HG02610 (cell line): ENCODE measurements around the gene PDLIM4.

Experiments
- ATAC-seq: cut with Tn5 transposase; IDR thresholded peaks from one replicate; pipeline ENCODE4 v1.9.1; 2021; ENCODE audit warnings: mild to moderate bottlenecking, moderate library complexity; ENCODE audit not compliant: unreplicated experiment

The PDLIM4 gene

DNA sequence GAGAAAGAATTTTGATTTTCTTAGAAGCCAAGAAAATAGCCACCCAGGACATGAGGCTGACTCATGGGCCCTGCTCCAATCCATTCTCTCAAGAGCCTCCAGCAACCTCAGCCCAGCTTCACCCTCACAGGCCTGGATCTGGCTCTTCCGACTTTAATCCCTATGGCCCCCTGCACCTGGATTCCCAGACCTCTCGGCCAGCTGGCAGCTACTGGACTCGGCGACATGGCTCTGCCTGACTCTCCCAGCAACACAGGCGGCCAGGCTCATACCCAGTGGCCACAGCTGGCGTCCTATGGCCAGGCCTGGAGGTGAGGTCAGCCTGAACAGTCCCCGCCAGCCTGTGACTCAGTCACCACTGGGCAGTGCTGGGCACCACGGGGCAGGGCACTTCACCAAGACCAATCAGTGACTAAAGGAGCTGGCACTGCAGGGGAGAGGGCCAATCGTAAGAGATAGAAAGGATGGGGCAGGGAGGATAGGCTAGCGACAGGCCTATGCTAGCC lies 6.2 kb upstream of the PDLIM4 start:
- no peak for ATAC-seq

DNA sequence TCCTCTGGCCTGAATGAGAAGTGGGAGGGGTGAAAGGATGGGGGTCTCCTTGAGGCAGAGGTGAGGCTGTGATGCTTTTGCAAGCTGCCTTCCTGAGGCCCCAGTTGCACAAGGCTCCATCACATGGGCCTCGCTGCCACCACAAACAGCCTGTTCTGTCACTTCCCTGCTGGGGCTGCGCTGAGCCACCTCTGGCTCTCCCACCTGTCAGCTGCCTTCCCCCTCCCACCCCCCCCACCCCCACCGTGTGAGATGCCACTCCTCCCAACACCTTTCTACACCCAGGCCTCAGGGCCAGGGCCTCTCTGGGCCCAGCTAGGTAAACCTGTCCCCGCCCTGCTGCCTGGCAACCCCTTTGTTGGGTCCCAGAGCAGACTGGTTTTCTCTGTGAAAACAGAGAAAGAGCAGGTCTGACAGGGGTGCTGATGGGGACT lies 4.5 kb upstream of the PDLIM4 start:
- ATAC-seq = no peak

GRCh38 chr5:132253452-132254320 lies 3.8 kb upstream of the PDLIM4 start:
- no peak for ATAC-seq

GRCh38 chr5:132254321-132254977 lies 3.0 kb upstream of the PDLIM4 start:
- no peak for ATAC-seq

- ATAC-seq = no peak
Measured at GRCh38 chr5:132256086-132256782, 1.3 kb upstream of the PDLIM4 start.

DNA sequence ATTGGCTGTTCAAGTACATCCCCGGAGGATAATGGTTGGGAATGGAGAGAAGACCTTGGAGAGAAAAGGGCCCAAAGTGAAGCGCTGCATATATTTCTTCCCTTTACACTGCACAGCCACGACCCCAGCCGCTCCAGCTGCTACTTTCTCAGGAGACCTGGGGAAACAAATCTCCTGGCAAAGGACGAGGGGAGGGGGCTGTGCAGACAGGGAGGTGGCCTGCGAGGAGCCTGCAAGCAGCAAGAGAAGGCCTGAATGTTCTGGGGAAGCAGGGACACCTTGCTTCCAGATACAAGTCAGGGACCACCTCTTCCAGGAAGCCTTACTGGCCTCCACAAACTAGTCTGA lies 739 bp upstream of the PDLIM4 start:
- no peak for ATAC-seq

GRCh38 chr5:132258102-132259068 lies 889 bp downstream of the PDLIM4 start:
- no peak for ATAC-seq

DNA sequence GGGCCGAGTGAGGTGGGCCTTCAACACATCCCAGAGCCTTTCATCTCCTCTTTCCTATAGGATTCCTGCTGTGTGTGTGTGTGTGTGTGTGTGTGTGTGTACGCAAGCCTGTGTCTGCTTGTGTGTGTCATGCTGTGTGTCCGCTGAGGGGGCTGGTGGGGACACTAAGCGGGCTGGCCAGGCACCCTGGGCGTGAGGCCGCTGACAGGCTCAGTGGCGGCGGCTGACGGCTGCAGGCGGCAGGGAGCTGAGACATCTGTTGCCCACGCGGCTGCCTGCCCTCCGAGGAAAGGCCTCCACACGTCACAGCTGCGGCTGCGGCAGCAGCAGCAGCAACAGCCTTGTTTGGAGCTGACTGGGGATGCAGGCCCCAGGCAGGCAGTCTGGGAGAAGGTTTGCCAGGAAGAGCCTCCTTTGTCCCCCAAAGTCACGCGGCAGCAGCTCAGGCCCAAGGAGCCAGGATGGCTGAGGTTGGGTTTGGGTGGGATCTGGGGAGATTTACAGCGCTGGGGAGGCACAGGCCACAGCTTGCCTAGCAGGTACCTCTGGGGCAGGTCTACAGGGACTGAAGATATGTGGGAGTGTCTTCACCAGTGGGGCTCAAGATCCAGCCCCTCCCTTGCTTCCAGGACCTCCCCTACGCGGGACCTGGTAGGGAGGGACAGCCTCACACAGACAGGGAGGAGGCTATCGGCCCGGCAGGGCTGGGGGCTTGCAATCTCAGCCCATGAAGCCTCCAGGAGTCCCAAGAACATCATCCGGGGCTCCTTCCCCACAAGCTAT lies 1.8 kb downstream of the PDLIM4 start:
- ATAC-seq = no peak

- ATAC-seq = no peak
Measured at GRCh38 chr5:132260051-132260450, 2.6 kb downstream of the PDLIM4 start.

GRCh38 chr5:132260714-132261551 lies 3.4 kb downstream of the PDLIM4 start:
- peak; percentile 42 for ATAC-seq

DNA sequence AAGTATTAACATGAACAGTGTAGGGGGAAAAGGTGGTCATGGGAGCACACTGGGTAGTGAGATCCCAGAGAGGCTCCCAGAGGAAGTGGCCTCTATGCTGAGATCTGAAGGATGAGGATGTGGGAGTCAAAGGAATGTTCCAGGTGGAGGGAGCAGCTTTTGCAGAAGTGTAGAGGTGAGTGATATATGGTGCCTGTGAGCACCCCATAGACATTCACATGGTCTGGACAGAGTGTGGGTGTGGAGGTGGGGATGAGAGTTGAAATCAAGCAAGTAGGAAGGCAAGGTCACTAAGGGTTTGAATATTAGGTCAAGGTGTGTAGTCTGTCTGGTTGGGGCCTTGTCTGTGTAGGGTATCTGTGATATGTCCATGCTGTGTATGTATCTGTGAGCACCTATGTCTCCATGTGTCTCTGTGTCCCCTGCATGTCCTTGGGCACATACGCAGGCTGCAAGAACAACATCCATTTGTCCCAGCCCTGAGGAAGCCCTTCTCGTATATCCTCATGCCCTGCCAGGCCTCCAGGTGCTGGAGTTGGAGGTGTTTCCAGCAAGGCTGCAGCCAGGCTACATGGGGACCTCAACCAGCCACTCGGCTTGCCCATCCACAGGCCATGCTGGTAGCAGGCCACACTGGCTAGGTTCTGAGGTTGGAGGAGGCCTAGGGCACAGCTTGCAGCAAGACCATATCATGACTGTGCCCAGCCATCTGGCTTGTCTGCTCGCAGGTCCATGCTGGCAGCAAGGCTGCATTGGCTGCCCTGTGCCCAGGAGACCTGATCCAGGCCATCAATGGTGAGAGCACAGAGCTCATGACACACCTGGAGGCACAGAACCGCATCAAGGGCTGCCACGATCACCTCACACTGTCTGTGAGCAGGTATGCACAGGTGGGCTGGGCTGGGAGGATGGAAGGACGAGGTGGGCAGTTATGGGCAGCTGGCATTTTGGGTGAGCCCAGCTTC lies 4.7 kb downstream of the PDLIM4 start:
- ATAC-seq = no peak

- ATAC-seq = no peak
Measured at GRCh38 chr5:132262882-132263547, 5.5 kb downstream of the PDLIM4 start.

DNA sequence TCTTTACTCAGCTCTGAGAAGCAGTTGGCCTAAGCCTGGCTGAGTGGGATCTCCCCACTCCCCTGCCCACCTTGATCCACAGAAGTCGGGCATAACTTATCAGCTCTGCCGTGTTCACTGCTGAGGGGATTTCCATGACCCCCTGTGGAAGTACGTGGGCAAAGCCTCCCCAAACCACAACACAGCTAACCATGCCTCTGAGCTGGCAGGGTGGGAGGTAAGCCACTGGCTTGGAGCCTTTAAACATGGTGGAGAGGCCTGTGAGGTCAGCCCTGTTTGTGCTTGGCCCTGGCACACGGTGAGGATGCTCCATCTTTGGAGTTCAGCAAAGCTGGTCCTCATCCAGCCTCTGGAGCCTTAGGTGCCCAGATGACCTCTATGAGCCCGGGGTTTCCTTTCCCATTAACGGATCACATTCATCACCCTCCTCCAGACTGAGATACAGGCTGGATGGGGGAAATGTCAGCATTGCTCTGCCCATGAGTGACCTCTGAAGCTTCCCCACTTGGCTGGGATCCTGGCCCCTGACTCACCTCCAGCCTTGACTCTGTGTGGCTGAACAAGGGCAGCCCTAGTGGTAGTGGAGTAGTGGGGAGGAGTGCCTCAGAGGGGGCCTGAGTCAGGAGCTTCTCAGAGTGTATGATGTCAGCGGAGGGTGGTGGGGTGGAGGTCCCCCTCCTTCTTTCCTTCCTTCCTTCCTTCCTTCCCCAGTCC lies 6.2 kb downstream of the PDLIM4 start:
- no peak for ATAC-seq

GRCh38 chr5:132264546-132265335 lies 7.2 kb downstream of the PDLIM4 start:
- ATAC-seq = no peak

DNA sequence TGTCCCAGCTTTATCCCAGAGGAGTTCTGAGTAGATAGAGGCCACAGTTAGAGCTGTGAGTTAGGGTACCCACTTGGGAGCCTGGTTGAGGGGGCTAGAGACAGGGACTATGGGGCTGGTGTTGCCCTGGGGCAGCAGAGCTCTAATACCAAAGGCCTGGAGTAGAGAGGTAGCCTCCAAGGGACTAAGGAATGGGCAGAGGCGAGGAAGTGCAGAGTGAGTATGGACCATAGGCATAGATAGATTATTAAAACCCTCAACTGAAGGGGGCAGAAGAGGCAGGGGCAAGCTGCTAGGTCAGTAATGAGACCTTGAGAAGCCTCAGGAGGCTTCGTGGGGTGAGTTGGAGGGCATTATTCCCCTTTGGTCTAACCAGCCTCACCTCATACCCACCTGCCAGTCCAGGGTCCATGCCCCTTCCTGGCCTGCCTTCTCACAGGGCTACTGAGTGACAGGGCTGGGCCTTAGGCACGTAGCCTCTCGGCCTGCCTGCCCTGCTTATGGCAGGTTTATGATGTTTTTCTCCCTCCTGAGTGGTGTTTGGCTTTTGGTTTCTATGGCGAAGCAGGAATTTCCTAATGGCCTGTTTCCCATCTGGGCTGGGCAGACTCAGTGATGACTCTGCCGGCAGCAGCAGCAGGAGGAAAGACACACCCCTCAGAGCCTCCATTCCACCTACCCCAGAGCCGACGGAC lies 8.0 kb downstream of the PDLIM4 start:
- ATAC-seq = no peak
